Transverse colon (tissue), 4 donors: Measurements from ENCODE around the gene LAMA3. TPM values are rescaled to one million over a fixed set of nuclear protein-coding genes. Genes with fewer than 3 reads are reported as not detected.
A peak's percentile ranks its signal among the peaks of the same experiment; 100 is the strongest.

ENCODE experiments used
- DNase-seq: peaks from one replicate; pipeline ENCODE4 v3.0.0-alpha.2; 2019
- H3K27ac ChIP-seq, 4 donors: fragments of 200-600 bp; sonication (generic); 2 replicates each; pipeline ENCODE4 v1.5.1; 2016 to 2018; ENCODE audit warnings: inconsistent platforms in 4 of 4
- H3K27me3 ChIP-seq: fragments of 200-600 bp; sonication (generic); 2 replicates; pipeline ENCODE4 v1.5.1; 2017; ENCODE audit warnings: inconsistent platforms
- H3K36me3 ChIP-seq, 4 donors: fragments of 200-600 bp; sonication (generic); 2 replicates each; pipeline ENCODE4 v1.5.1; 2017 to 2019; ENCODE audit warnings: inconsistent platforms in 4 of 4
- H3K4me1 ChIP-seq, 4 donors: fragments of 200-600 bp; sonication (generic); 2 replicates each; pipeline ENCODE4 v1.5.1; 2017 to 2020; ENCODE audit warnings: inconsistent platforms in 4 of 4
- H3K4me3 ChIP-seq, 4 donors: fragments of 200-600 bp; sonication (generic); 1 replicate in 1 of 4; 2 replicates in 3 of 4; pipeline versions ENCODE4 v1.5.1 to v1.6.1; 2017 to 2019; ENCODE audit warnings: inconsistent platforms in 4 of 4
- H3K9me3 ChIP-seq, 2 donors: fragments of 200-600 bp; sonication (generic); 2 replicates each; pipeline ENCODE4 v1.5.1; 2017 to 2019; ENCODE audit warnings: inconsistent platforms in 2 of 2
- EP300 ChIP-seq: sonication (generic); formaldehyde crosslinking; IDR thresholded peaks from one replicate; pipeline ENCODE4 v1.6.1; 2017; ENCODE audit warnings: antibody characterized with exemption, low read depth
- POLR2A ChIP-seq: fragments of 450-650 bp; IDR thresholded peaks from one replicate; pipeline ENCODE4 v1.6.1; 2016; ENCODE audit warnings: antibody characterized with exemption, mild to moderate bottlenecking, moderate library complexity
- POLR2AphosphoS5 ChIP-seq, 3 donors: sonication (generic); formaldehyde crosslinking; IDR thresholded peaks; one replicate each; pipeline ENCODE4 v1.6.1; 2016; ENCODE audit warnings: antibody characterized with exemption in 3 of 3
- WGBS, 2 donors: methylation state at CpG; one replicate each; pipeline ENCODE4 v1.1.5; 2018; ENCODE audit warnings: low coverage in 1 of 2; 5-methylcytosine and 5-hydroxymethylcytosine counted together
- in situ Hi-C, 4 donors: fragments of 200-750 bp; cut with MboI; loops; one replicate each; pipeline versions ENCODE4 v1.15.0 to v1.15.1; 2017; ENCODE audit warnings: low sequenced_read_pairs in 3 of 4, low pct_ligation_motif_present in 1 of 4, low pct_unique_long_range_greater_than_20kb in 1 of 4
- intact Hi-C: fragments of 100-400 bp; cut with DNase I; formaldehyde crosslinking; loops from one replicate; pipeline ENCODE4 v1.15.1; 2023; ENCODE audit warnings: low total_unique reads
- total RNA-seq, 4 donors: library from RNA; depleted of rRNA; stranded (reverse); fragments of >200 nt; gene quantifications; one replicate each; pipeline ENCODE4 v1.1.0, GENCODE V29; 2016
- TF ChIP-seq, protein P1 (sequence below), 5 experiments: fragments of 200-600 bp in 3 of 5; fragments of 450-650 bp in 2 of 5; sonication (generic) in 3 of 5; IDR thresholded peaks; 1 replicate in 2 of 5; 2 replicates in 3 of 5; pipeline ENCODE4 v1.5.1; 2016 to 2017; ENCODE audit warnings: antibody characterized with exemption in 5 of 5, inconsistent platforms in 3 of 5, mild to moderate bottlenecking in 2 of 5, moderate library complexity in 1 of 5

The LAMA3 gene
- total RNA-seq, 4 donors from 2014 or later: 17.5 to 71.8 (median 47.4) TPM

DNA sequence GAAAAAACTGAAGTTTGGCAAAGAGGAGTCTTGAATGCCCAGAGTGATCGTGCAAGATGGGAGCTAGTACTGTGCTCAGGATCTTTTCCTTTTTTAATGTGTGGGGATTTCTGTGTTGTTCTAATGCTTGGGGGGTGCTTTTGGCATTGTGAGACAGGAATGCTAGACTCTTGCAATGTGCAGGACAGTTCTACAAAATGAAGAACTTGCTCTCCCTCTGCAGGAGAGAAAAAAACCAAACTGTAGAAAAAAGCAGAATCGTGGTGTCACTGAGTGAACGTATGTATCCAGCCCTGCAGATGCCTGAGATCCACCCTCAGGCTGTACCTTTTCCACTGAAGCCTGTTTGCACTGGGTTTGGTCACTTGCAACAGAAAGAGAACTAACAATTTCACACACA is 313.2 kb downstream of the LAMA3 start:
- no peaks in the 10 kb centered on the region for H3K36me3 ChIP-seq
- intact Hi-C loops (no loop called here), in situ Hi-C loops (no loop called here)
- no peak overlapping the region for H3K4me3 ChIP-seq
- H3K27me3 ChIP-seq: no peaks in the 10 kb centered on the region
- no peak for TF ChIP-seq POLR2A
- no peak for TF ChIP-seq EP300
- no peak for TF ChIP-seq POLR2AphosphoS5 (IDR thresholded peaks at IDR 0.05)
- TF ChIP-seq, protein P1, sequence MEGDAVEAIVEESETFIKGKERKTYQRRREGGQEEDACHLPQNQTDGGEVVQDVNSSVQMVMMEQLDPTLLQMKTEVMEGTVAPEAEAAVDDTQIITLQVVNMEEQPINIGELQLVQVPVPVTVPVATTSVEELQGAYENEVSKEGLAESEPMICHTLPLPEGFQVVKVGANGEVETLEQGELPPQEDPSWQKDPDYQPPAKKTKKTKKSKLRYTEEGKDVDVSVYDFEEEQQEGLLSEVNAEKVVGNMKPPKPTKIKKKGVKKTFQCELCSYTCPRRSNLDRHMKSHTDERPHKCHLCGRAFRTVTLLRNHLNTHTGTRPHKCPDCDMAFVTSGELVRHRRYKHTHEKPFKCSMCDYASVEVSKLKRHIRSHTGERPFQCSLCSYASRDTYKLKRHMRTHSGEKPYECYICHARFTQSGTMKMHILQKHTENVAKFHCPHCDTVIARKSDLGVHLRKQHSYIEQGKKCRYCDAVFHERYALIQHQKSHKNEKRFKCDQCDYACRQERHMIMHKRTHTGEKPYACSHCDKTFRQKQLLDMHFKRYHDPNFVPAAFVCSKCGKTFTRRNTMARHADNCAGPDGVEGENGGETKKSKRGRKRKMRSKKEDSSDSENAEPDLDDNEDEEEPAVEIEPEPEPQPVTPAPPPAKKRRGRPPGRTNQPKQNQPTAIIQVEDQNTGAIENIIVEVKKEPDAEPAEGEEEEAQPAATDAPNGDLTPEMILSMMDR (IDR thresholded peaks at IDR 0.05): no peak
- H3K9me3 ChIP-seq: no peaks in the 10 kb centered on the region
- DNase-seq: no peak
- WGBS, 2 donors: 74 to 76% methylated on average over 3 of the region's 3 CpGs
- H3K4me1 ChIP-seq: peaks cover 0 to 18% (median 8%) of the 10 kb centered on the region in 4 donors
- no peak overlapping the region for H3K27ac ChIP-seq

DNA sequence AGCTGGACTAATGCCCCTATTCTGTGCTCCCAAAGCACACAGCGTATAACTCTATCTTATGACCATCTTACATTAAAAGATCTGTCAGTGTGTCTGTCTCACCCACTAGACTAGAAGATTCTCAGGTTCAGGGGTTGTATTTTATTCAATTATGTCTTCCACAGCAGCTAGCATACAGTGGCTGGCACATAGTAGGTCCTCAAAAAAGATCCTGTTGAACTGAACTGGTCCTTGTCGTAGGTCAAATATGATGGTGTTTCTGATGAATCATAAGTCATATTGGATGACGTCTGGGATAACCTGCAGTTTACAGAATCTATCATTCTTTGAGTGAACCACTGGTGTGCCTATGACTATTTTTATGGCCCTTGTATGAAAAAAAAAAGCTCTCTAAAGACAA is 314.0 kb downstream of the LAMA3 start:
- no peak for DNase-seq
- TF ChIP-seq EP300 (no peak), POLR2A (no peak), POLR2AphosphoS5 (IDR thresholded peaks at IDR 0.05) (no peak)
- TF ChIP-seq, protein P1 (IDR thresholded peaks at IDR 0.05): no peak
- Histone ChIP-seq H3K27ac (peak overlapping the region in 1 of 4 donors; percentile 5), H3K9me3 (no peaks in the 10 kb centered on the region), H3K36me3 (no peaks in the 10 kb centered on the region), H3K27me3 (no peaks in the 10 kb centered on the region), H3K4me3 (no peak overlapping the region), H3K4me1 (peaks cover 0 to 12% (median 5%) of the 10 kb centered on the region in 4 donors)
- in situ Hi-C loops (no loop called here), intact Hi-C loops (no loop called here)
- WGBS, 2 donors: 78 to 88% methylated on average over 3 of the region's 3 CpGs

DNA sequence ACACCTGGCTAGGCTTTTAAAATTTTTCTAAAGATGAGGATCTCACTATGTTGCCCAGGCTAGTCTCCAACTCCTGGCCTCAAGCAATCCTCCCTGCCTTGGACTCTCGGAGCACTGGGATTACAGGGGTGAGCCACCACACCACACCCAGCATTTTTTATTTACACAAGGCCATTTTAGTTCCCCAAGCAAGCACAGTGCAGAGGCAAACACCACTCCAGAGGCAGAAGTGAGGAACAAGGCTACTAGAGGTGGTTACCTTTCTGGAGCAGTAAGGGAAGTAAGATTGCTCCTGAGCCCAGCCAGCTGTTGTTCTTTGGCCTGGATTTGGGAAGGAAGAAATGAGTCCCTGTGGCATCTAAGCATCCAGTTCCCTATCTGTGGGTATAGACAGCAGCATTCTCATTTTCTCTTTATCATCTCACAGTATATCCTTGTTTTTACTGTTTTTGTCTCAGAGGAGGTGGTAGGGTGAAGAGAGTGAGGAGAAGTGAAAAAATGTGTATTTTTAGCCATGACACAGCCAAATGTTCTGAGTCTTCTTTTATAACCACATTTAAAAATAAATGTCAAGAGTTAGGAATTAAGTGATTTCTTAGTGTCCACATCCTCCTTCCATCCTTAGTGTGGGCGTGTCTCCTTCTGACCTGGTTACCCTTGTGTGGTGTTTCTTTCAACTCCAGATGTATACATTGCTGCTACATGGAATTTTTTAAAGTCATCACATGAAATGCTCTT is 314.8 kb downstream of the LAMA3 start:
- peaks cover 0 to 5% (median under 1%) of the 10 kb centered on the region in 4 donors for H3K4me1 ChIP-seq
- H3K27me3 ChIP-seq: no peaks in the 10 kb centered on the region
- no peak overlapping the region for H3K27ac ChIP-seq
- no peak overlapping the region for H3K4me3 ChIP-seq
- no peaks in the 10 kb centered on the region for H3K36me3 ChIP-seq
- intact Hi-C loops: no loop called here
- in situ Hi-C loops: no loop called here
- DNase-seq: no peak
- 69 to 82% methylated on average over 1 to 2 of the region's 2 CpGs for WGBS, 2 donors
- TF ChIP-seq POLR2A: no peak
- TF ChIP-seq EP300: no peak
- TF ChIP-seq POLR2AphosphoS5 (IDR thresholded peaks at IDR 0.05): no peak
- no peaks in the 10 kb centered on the region for H3K9me3 ChIP-seq

Other genes starting within 250 kb of the LAMA3 start
- 100 to 1,000 TPM in 3 of 4 donors, 10 to 100 TPM in 1; 33.0 to 182 (median 152) TPM for gene RIOK3, start 236.2 kb upstream of the LAMA3 start, total RNA-seq
- 10 to 100 TPM in 3 of 4 donors, 1 to 10 TPM in 1; 4.4 to 34.1 (median 26.6) TPM for gene RMC1, start 185.9 kb upstream of the LAMA3 start, total RNA-seq
- 10 to 100 TPM; 33.6 to 96.1 (median 49.7) TPM for gene NPC1, start 102.9 kb upstream of the LAMA3 start, total RNA-seq
- gene ANKRD29, start 26.5 kb upstream of the LAMA3 start, total RNA-seq: 1 to 10 TPM in 2 of 4 donors, under 1 TPM in 2; 0.75 to 2.2 (median 1.5) TPM